K562 (cell line): Measurements from ENCODE around the gene SULT2B1. TPM values are rescaled to one million over a fixed set of nuclear protein-coding genes. Genes with fewer than 3 reads are reported as not detected.

Source experiments
- ATAC-seq: fragments of 200-7000 bp; cut with Tn5 transposase; 3 replicates; pipeline ENCODE4 v1.9.1; 2020; ENCODE audit warnings: moderate library complexity
- BruUV-seq: library from RNA; stranded (reverse); fragments of 400-500 nt; replicated peaks from 2 replicates; lab custom pipeline; 2021; lab: Mats Ljungman, UMichigan
- CTCF ChIA-PET: fragments of 300-600 bp; formaldehyde crosslinking; extraction: SDS; loops from one replicate; lab custom pipeline; 2021; ENCODE audit warnings: low intra/inter-chr PET ratio; lab: Yijun Ruan, JAX
- POLR2A ChIA-PET: fragments of 300-600, 350-650 bp; sonication (Branson Sonifier 250); formaldehyde crosslinking; extraction: SDS; loops from one replicate; lab custom pipeline; 2021; ENCODE audit warnings: antibody characterized with exemption, inconsistent platforms; lab: Yijun Ruan, JAX
- DNase-seq, 4 experiments: peaks; one replicate each; pipeline versions ENCODE4 v3.0.0 to v3.0.0-alpha.2; 2011 to 2018; ENCODE audit warnings: low spot score in 3 of 4, mixed read lengths in 3 of 4; ENCODE audit errors: extremely low read depth in 1 of 4
- FAIRE-seq: peaks from 2 replicates; lab custom pipeline; 2011; peaks lifted over from hg19 to GRCh38; lab: Jason Lieb, UNC
- H2AFZ ChIP-seq: 2 replicates; pipeline ENCODE4 v1.6.0; 2011; ENCODE audit warnings: low read depth, low read length, control low read depth, inconsistent platforms
- H3K27ac ChIP-seq: fragments of 200-600 bp; 3 replicates; pipeline ENCODE4 v1.8.0; 2011; ENCODE audit warnings: low read depth, mild to moderate bottlenecking, control low read depth, inconsistent platforms, low read length, moderate library complexity, mixed read lengths; ENCODE audit errors: extremely low read depth
- H3K27me3 ChIP-seq, 2 experiments: fragments of 300-600 bp in 1 of 2; 2 replicates in 1 of 2; 3 replicates in 1 of 2; pipeline versions ENCODE4 v1.6.0 to v1.8.0; 2011; ENCODE audit warnings: inconsistent platforms in 2 of 2, low read length in 2 of 2, mild to moderate bottlenecking in 1 of 2, mixed read lengths in 1 of 2, moderate library complexity in 1 of 2; ENCODE audit not compliant: control insufficient read depth in 2 of 2, insufficient read depth in 2 of 2
- H3K36me3 ChIP-seq: fragments of 300-600 bp; 3 replicates; pipeline ENCODE4 v1.8.0; 2011; ENCODE audit warnings: mild to moderate bottlenecking, low read length, inconsistent platforms; ENCODE audit not compliant: control insufficient read depth, insufficient read depth
- H3K4me1 ChIP-seq, 2 experiments: fragments of 200-600 bp in 1 of 2; replicated peaks in 1 of 2; 2 replicates in 1 of 2; 3 replicates in 1 of 2; pipeline versions ENCODE4 v1.5.1 to v1.8.0; 2011; ENCODE audit warnings: inconsistent platforms in 2 of 2, low read length in 2 of 2, mild to moderate bottlenecking in 1 of 2, mixed read lengths in 1 of 2, moderate library complexity in 1 of 2; ENCODE audit not compliant: control insufficient read depth in 2 of 2, insufficient read depth in 2 of 2
- H3K4me2 ChIP-seq: 2 replicates; pipeline ENCODE4 v1.6.1; 2011; ENCODE audit warnings: low read length, control low read depth, inconsistent platforms, mixed read lengths; ENCODE audit not compliant: insufficient read depth
- H3K4me3 ChIP-seq: fragments of 200-600 bp; sonication (generic), shearing (Covaris generic); 2 replicates; pipeline ENCODE4 v1.5.1; 2016; ENCODE audit warnings: control low read depth, inconsistent platforms
- H3K79me2 ChIP-seq: fragments of 200-600 bp; 3 replicates; pipeline ENCODE4 v1.8.0; 2011; ENCODE audit warnings: low read length, inconsistent platforms; ENCODE audit not compliant: control insufficient read depth, insufficient read depth
- H3K9ac ChIP-seq, 2 experiments: 2 replicates each; pipeline versions ENCODE4 v1.6.0 to v1.6.1; 2011; ENCODE audit warnings: low read depth in 2 of 2, low read length in 2 of 2, control low read depth in 1 of 2, inconsistent platforms in 1 of 2, mild to moderate bottlenecking in 1 of 2, mixed read lengths in 1 of 2; ENCODE audit not compliant: insufficient read depth in 1 of 2
- H3K9me1 ChIP-seq: one replicate; pipeline ENCODE4 v1.6.0; 2011; ENCODE audit warnings: inconsistent platforms, mild to moderate bottlenecking, low read length, moderate library complexity; ENCODE audit not compliant: control insufficient read depth, insufficient read depth
- H3K9me3 ChIP-seq: replicated peaks from 2 replicates; pipeline ENCODE4 v1.5.1; 2011; ENCODE audit warnings: low read depth, low read length, inconsistent platforms; ENCODE audit not compliant: control insufficient read depth, insufficient read depth
- H4K20me1 ChIP-seq: replicated peaks from 2 replicates; pipeline ENCODE4 v1.6.1; 2011; ENCODE audit warnings: low read length, inconsistent platforms, mixed read lengths; ENCODE audit not compliant: control insufficient read depth, insufficient read depth
- DEAF1 ChIP-seq: fragments of 450-650 bp; formaldehyde crosslinking; IDR thresholded peaks from 2 replicates; pipeline ENCODE4 v1.4.0; 2020; ENCODE audit warnings: mild to moderate bottlenecking, moderate library complexity
- PATZ1 ChIP-seq: fragments of 250-450 bp; sonication (Bioruptor Pico); IDR thresholded peaks from 2 replicates; pipeline ENCODE4 v1.5.0; 2020; ENCODE audit warnings: mild to moderate bottlenecking, borderline replicate concordance
- ZFP36 ChIP-seq: fragments of 150-350 bp; IDR thresholded peaks from 2 replicates; pipeline ENCODE4 v1.6.1; 2018; ENCODE audit warnings: low read length, low read depth; ENCODE audit not compliant: partially characterized antibody
- WGBS: fragments of 100-300 bp; shearing (Covaris generic); methylation state at CpG from one replicate; pipeline ENCODE4 v1.1.6; 2016; ENCODE audit warnings: low coverage, mixed read lengths; ENCODE audit not compliant: insufficient coverage; ENCODE audit errors: missing lambda C conversion rate; 5-methylcytosine and 5-hydroxymethylcytosine counted together
- in situ Hi-C: fragments of 300-500 bp; cut with MboI; formaldehyde crosslinking; loops from 4 replicates; pipeline ENCODE4 v1.15.0; 2018; ENCODE audit warnings: inconsistent platforms, mixed read lengths
- intact Hi-C: fragments of 100-400 bp; cut with micrococcal nuclease; formaldehyde crosslinking; loops from 2 replicates; pipeline ENCODE4 v1.14.2; 2022
- polyA plus RNA-seq, 8 experiments: library from polyadenylated mRNA; depleted of rRNA in 4 of 8; stranded (reverse) in 5 of 8; unstranded in 3 of 8; fragments of >200 nt; fragmentation: Nextera tagmentation in 2 of 8; fragmentation: Illumina TruSeq in 1 of 8; extraction: Ambion mirVana in 2 of 8; extraction: Trizol in 1 of 8; gene quantifications; 2 replicates each; pipeline versions ENCODE4 v1.2.1 to v1.2.3, GENCODE V29; 2011 to 2014; ENCODE audit warnings: inconsistent platforms in 1 of 8, missing spikeins in 1 of 8
- total RNA-seq, 7 experiments: library from RNA; depleted of rRNA in 6 of 7; stranded (reverse); fragments of >200 nt in 6 of 7; fragmentation: Illumina TruSeq in 2 of 7; extraction: Trizol in 2 of 7; gene quantifications; 2 replicates each; pipeline versions ENCODE4 v1.2.1 to v1.2.3, GENCODE V29; 2011 to 2021; ENCODE audit warnings: low replicate concordance in 1 of 7

SULT2B1 gene
- total and polyA plus RNA-seq, 9 of the 15 experiments (the other 6 are each of a cell fraction or from before 2014, with no cell fraction given) = 0.09 to 0.62 (median 0.22) TPM; not detected in 2

GRCh38 chr19:48595833-48596232 lies 43.9 kb downstream of the SULT2B1 start:
- 52% methylated on average over 6 of the region's 6 CpGs for WGBS
- no peak overlapping the region for H3K27ac ChIP-seq
- POLR2A ChIA-PET = interaction anchor here (0.5 to 2.3 kb wide), 2 partner anchors 10 to 21 kb away, joined by 3 to 9 read pairs; no protein-coding TSS in a partner anchor
- no peaks in the 10 kb centered on the region for H3K9me3 ChIP-seq
- H3K36me3 ChIP-seq = no peaks in the 10 kb centered on the region
- in situ Hi-C loops = loop anchor here (25.0 kb wide), 1 partner anchor 1516 kb away; no protein-coding TSS in a partner anchor
- H3K4me3 ChIP-seq = no peak overlapping the region
- peaks cover 0 to 7% of the 10 kb centered on the region in 2 experiments; a peak in 2 of 5 replicates for H3K27me3 ChIP-seq
- FAIRE-seq (no peak), ATAC-seq (no peak)
- H3K9me1 ChIP-seq = peaks cover 2% of the 10 kb centered on the region
- peak overlapping the region in 1 of 2 experiments; percentile 35; a peak in 1 of 4 replicates for H3K9ac ChIP-seq
- no peaks in the 10 kb centered on the region for H3K79me2 ChIP-seq
- H3K4me1 ChIP-seq = peaks cover 0 to 31% of the 10 kb centered on the region in 2 experiments; a peak in 2 of 5 replicates
- CTCF ChIA-PET = no interaction called here
- 0 out of 2 replicates have a peak, but pooled peaks cover 2% of the 10 kb centered on the region for H4K20me1 ChIP-seq
- intact Hi-C loops = no loop called here
- H2AFZ ChIP-seq = no peak overlapping the region
- no peak for TF ChIP-seq DEAF1 (CRISPR knock-in tag)
- no peak for TF ChIP-seq PATZ1 (CRISPR knock-in tag)
- peak; percentile 26 for TF ChIP-seq ZFP36
- TF ChIP-seq, all 486 proteins: peak for 1
- H3K4me2 ChIP-seq = no peak overlapping the region
- DNase-seq = no peak
- no TSS peak for BruUV-seq
